ENCODE measurements around the gene SMARCA4. TPM values are rescaled to one million over a fixed set of nuclear protein-coding genes. Genes with fewer than 3 reads are reported as not detected.

Gene SMARCA4
- total RNA-seq, 6 donors from 2014 or later: 82.8 to 245 (median 108) TPM

DNA sequence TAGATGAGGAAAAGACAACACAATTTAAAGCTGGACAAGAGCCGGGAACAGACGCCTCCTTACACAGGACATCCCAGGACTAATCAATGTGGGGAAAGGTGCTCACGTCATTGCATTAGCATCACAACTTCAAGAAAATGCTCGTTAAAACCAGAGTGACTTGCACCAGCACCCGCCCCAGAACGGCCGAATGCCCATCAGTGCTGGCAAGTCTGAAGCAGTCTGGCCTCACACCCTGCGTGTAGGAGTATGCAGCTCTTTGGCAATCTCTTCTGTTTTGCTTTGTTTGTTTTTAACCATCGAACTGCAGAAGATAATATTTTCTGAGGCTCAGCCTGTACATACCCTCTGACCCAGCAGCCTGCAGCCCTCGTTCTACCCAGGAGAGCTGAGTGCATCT is 83.6 kb downstream of the SMARCA4 start:
- DNase-seq: no peak
- no peaks in the 10 kb centered on the region for H3K9me3 ChIP-seq
- H3K4me1 ChIP-seq: peaks cover 5 to 10% (median 5%) of the 10 kb centered on the region in 4 donors
- ATAC-seq (ENCODE audit: low FRiP score in 2 of 2): no peak
- H3K36me3 ChIP-seq: peaks cover 0 to 70% (median 35%) of the 10 kb centered on the region in 4 donors
- no peak for TF ChIP-seq POLR2AphosphoS5 (IDR thresholded peaks at IDR 0.05)
- TF ChIP-seq EP300 (IDR thresholded peaks at IDR 0.05): no peak
- TF ChIP-seq POLR2A (IDR thresholded peaks at IDR 0.05): no peak
- TF ChIP-seq, protein P1, sequence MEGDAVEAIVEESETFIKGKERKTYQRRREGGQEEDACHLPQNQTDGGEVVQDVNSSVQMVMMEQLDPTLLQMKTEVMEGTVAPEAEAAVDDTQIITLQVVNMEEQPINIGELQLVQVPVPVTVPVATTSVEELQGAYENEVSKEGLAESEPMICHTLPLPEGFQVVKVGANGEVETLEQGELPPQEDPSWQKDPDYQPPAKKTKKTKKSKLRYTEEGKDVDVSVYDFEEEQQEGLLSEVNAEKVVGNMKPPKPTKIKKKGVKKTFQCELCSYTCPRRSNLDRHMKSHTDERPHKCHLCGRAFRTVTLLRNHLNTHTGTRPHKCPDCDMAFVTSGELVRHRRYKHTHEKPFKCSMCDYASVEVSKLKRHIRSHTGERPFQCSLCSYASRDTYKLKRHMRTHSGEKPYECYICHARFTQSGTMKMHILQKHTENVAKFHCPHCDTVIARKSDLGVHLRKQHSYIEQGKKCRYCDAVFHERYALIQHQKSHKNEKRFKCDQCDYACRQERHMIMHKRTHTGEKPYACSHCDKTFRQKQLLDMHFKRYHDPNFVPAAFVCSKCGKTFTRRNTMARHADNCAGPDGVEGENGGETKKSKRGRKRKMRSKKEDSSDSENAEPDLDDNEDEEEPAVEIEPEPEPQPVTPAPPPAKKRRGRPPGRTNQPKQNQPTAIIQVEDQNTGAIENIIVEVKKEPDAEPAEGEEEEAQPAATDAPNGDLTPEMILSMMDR (IDR thresholded peaks at IDR 0.05): no peak
- H3K27me3 ChIP-seq: no peaks in the 10 kb centered on the region
- 89 to 93% methylated on average over 10 of the region's 10 CpGs for WGBS, 2 donors
- no peak overlapping the region for H3K27ac ChIP-seq
- H3K4me3 ChIP-seq: no peak overlapping the region

DNA sequence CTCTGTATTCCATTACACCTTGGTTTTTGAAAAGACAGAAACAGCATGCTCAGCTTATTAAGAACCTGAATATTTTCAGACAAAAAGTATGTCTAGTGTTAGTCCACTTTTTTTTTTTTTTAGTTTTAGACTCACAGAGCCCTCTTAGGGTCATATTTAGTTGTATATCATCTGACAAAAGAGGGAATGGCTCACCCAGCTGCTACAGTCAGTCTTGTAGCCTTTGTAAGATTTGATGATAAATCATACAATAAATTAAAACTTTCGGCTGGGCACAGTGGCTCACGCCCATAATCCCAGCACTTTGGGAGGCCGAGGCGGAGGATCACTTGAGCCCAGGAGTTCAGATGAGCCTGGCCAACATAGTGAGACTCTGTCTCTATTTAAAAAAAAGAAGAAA is 84.7 kb downstream of the SMARCA4 start:
- no peak overlapping the region for H3K4me3 ChIP-seq
- peaks cover 10 to 16% (median 12%) of the 10 kb centered on the region in 4 donors for H3K4me1 ChIP-seq
- ATAC-seq (ENCODE audit: low FRiP score in 2 of 2) (no peak), DNase-seq (no peak)
- H3K27ac ChIP-seq: no peak overlapping the region
- H3K36me3 ChIP-seq: peaks cover 0 to 67% (median 38%) of the 10 kb centered on the region in 4 donors
- no peaks in the 10 kb centered on the region for H3K27me3 ChIP-seq
- no peaks in the 10 kb centered on the region for H3K9me3 ChIP-seq
- 90 to 98% methylated on average over 4 of the region's 4 CpGs for WGBS, 2 donors
- TF ChIP-seq EP300 (IDR thresholded peaks at IDR 0.05): no peak
- TF ChIP-seq, protein P1 (IDR thresholded peaks at IDR 0.05): no peak
- TF ChIP-seq POLR2AphosphoS5 (IDR thresholded peaks at IDR 0.05): no peak
- no peak for TF ChIP-seq POLR2A (IDR thresholded peaks at IDR 0.05)

DNA sequence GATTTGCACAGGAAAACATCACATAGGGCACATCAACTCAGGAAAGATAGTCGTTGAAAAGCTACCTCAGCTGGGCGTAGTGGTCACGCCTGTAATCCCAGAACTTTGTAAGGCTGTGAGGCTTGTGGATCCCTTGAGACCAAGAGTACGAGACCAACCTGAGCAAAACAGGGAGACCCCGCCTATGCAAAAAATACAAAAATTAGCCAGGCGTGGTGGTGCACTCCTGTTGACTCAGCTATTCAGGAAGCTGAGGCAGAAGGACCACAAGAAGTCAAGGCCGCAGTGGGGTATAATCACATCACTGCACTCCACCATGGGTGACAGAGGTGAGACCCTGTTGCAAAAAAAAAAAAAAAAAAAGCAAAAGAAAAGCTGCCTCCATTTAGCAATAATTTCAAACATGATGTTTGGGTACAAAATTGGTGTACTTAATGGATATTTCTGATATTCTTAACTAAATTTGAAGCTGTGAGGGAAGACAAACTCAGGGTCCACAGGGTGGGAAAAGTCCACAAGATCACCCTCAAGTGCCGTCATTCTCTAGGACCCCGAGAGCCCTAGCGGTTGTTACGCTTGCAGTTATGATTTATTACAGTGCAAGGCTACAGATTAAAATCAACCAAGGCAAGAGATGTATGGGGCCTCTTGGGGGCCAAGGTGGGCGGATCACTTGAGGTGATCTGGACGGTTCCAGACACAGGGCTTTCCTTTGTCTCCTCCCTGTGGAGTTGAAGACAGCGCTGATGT is 86.0 kb downstream of the SMARCA4 start:
- no peak overlapping the region for H3K4me3 ChIP-seq
- no peaks in the 10 kb centered on the region for H3K27me3 ChIP-seq
- ATAC-seq (ENCODE audit: low FRiP score in 2 of 2): no peak
- H3K36me3 ChIP-seq: peaks cover 0 to 62% (median 30%) of the 10 kb centered on the region in 4 donors
- no peak overlapping the region for H3K27ac ChIP-seq
- TF ChIP-seq EP300 (IDR thresholded peaks at IDR 0.05): no peak
- TF ChIP-seq, protein P1 (IDR thresholded peaks at IDR 0.05): no peak
- no peak for TF ChIP-seq POLR2A (IDR thresholded peaks at IDR 0.05)
- no peak for TF ChIP-seq POLR2AphosphoS5 (IDR thresholded peaks at IDR 0.05)
- DNase-seq: no peak
- H3K9me3 ChIP-seq: no peaks in the 10 kb centered on the region
- H3K4me1 ChIP-seq: peaks cover 9 to 14% (median 11%) of the 10 kb centered on the region in 4 donors
- 92 to 94% methylated on average over 14 of the region's 14 CpGs for WGBS, 2 donors

DNA sequence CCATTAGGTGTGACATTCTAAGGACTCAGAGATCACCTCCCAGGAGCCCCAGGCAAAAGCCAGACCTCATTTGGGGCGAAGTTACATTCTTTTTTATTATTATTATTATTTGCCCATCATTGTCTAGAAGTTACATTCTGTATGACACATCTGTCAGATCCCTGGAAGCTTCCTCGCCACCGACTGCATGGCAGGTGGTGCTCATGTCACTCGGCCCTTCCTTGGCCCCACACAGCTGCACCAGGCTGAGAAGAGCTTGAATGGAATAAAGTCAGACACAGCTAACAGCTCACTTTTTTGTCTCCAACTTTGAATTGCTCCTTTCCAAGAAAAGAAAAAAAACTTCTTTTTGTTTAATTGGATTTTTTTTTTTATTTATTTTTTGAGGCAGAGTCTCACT is 87.0 kb downstream of the SMARCA4 start:
- TF ChIP-seq POLR2A (IDR thresholded peaks at IDR 0.05) (no peak), POLR2AphosphoS5 (IDR thresholded peaks at IDR 0.05) (no peak), EP300 (IDR thresholded peaks at IDR 0.05) (no peak)
- TF ChIP-seq, protein P1 (IDR thresholded peaks at IDR 0.05): no peak
- DNase-seq (no peak), ATAC-seq (ENCODE audit: low FRiP score in 2 of 2) (no peak)
- peaks cover 0 to 56% (median 25%) of the 10 kb centered on the region in 4 donors for H3K36me3 ChIP-seq
- H3K9me3 ChIP-seq: no peaks in the 10 kb centered on the region
- no peaks in the 10 kb centered on the region for H3K27me3 ChIP-seq
- H3K4me1 ChIP-seq: peaks cover 7 to 11% (median 9%) of the 10 kb centered on the region in 4 donors
- no peak overlapping the region for H3K27ac ChIP-seq
- H3K4me3 ChIP-seq: no peak overlapping the region
- 96 to 99% methylated on average over 4 of the region's 4 CpGs for WGBS, 2 donors
